ENCODE data around the gene DCTN4. TPM values are rescaled to one million over a fixed set of nuclear protein-coding genes. Genes with fewer than 3 reads are reported as not detected.

Gene DCTN4
- total RNA-seq, 1 experiment from 2014 or later, result 48.5 TPM

DNA sequence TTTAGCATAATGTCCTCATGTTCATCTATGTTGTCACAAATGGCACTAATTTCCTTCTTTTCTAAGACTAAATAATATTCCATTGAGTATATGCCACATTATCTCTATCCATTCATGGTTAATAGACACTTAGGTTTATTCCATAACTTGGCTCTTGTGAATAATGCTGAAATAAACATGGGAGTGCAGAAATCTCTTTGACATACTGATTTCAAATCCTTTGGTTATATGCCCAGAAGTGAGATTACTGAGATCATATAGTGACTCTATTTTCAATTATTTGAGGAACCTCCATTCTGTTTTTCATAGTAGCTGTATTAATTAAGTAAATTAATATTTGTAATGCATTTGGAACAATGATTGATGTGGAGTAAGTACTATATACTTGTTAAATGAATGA lies 32.7 kb upstream of the DCTN4 start:
- Histone ChIP-seq H4K20me1 (ENCODE audit: control insufficient read depth, insufficient read depth, insufficient read length) (no peaks in the 10 kb centered on the region), H2AFZ (ENCODE audit: low read length) (no peak overlapping the region), H3K9me3 (ENCODE audit: control insufficient read depth, low read depth, low read length) (no peaks in the 10 kb centered on the region), H3T11ph (ENCODE audit: low read length) (no peak overlapping the region), H3K4me2 (ENCODE audit: insufficient read depth, insufficient read length, low read length) (no peak overlapping the region), H3K79me1 (ENCODE audit: insufficient read depth, low read depth, low read length, poor library complexity, severe bottlenecking) (peaks cover 2% of the 10 kb centered on the region), H3K56ac (ENCODE audit: insufficient read length, low read depth, low read length) (no peak overlapping the region), H2BK5ac (ENCODE audit: insufficient read length, low read length) (no peak overlapping the region), H3K18ac (ENCODE audit: insufficient read length, low read depth, low read length) (no peak overlapping the region), H4K91ac (ENCODE audit: insufficient read length, low read depth, low read length) (no peak overlapping the region), H2BK120ac (ENCODE audit: low read depth, low read length, poor library complexity, severe bottlenecking) (no peak overlapping the region), H2AK5ac (ENCODE audit: insufficient read length, low read length) (no peak overlapping the region), H3K9ac (ENCODE audit: extremely low read depth, insufficient read length, low read length) (no peak overlapping the region), H3K79me2 (ENCODE audit: insufficient read depth, low read length) (no peaks in the 10 kb centered on the region; the same call in 1 of the 2 replicates), H4K5ac (ENCODE audit: insufficient read length, low read depth, low read length) (no peak overlapping the region), H3K23ac (ENCODE audit: insufficient read length, low read depth, low read length) (no peak overlapping the region), H2BK12ac (ENCODE audit: insufficient read length, low read depth, low read length) (no peak overlapping the region), H3K14ac (ENCODE audit: insufficient read depth, low read length) (no peak overlapping the region), H2BK15ac (ENCODE audit: low read depth, low read length) (no peak overlapping the region), H3K23me2 (ENCODE audit: insufficient read length, low read depth, low read length, poor library complexity, severe bottlenecking) (no peaks in the 10 kb centered on the region), H4K8ac (replicated peaks; ENCODE audit: insufficient read length, low read depth, low read length) (no peak overlapping the region), H3K4ac (ENCODE audit: low read depth, low read length) (no peak overlapping the region), H2BK20ac (ENCODE audit: low read depth, low read length, poor library complexity, severe bottlenecking) (no peak overlapping the region), H3K4me1 (ENCODE audit: insufficient read depth, low read length) (peaks cover 7% of the 10 kb centered on the region; the same call in 1 of the 2 replicates), H3K27me3 (ENCODE audit: insufficient read depth, low read length) (no peaks in the 10 kb centered on the region), H3K27ac (ENCODE audit: insufficient read length, low read depth, low read length) (no peak overlapping the region)
- Mint-ChIP-seq H3K9me3 (peaks cover 0 to 2% of the 10 kb centered on the region in 2 experiments; a peak in 1 of 5 replicates), H3K36me3 (ENCODE audit: insufficient read depth in 1 of 3, low read depth in 3 of 3) (peaks cover 17 to 29% (median 28%) of the 10 kb centered on the region in 3 experiments; a peak in 6 of 7 replicates), H3K4me1 (peaks cover 46 to 47% of the 10 kb centered on the region in 2 experiments), H3K27ac (no peak overlapping the region), H3K27me3 (ENCODE audit: low read depth) (no peaks in the 10 kb centered on the region), H3K4me3 (no peak overlapping the region)
- DNase-seq, result no peak
- TF ChIP-seq, protein P1, sequence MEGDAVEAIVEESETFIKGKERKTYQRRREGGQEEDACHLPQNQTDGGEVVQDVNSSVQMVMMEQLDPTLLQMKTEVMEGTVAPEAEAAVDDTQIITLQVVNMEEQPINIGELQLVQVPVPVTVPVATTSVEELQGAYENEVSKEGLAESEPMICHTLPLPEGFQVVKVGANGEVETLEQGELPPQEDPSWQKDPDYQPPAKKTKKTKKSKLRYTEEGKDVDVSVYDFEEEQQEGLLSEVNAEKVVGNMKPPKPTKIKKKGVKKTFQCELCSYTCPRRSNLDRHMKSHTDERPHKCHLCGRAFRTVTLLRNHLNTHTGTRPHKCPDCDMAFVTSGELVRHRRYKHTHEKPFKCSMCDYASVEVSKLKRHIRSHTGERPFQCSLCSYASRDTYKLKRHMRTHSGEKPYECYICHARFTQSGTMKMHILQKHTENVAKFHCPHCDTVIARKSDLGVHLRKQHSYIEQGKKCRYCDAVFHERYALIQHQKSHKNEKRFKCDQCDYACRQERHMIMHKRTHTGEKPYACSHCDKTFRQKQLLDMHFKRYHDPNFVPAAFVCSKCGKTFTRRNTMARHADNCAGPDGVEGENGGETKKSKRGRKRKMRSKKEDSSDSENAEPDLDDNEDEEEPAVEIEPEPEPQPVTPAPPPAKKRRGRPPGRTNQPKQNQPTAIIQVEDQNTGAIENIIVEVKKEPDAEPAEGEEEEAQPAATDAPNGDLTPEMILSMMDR (conservative IDR thresholded peaks at IDR 0.05), result no peak

Data from H9 (cell line).